Loucy (cell line): ENCODE results near the gene MGLL.
A peak's percentile ranks its signal among the peaks of the same experiment; 100 is the strongest.

ENCODE experiments used
- H2AFZ ChIP-seq: fragments of 200-600 bp; sonication (generic); 2 replicates; pipeline ENCODE4 v1.6.0; 2016; ENCODE audit warnings: antibody characterized with exemption, mild to moderate bottlenecking, low read length, moderate library complexity
- H3F3A ChIP-seq: fragments of 200-600 bp; 2 replicates; pipeline ENCODE4 v1.6.0; 2016; ENCODE audit warnings: antibody characterized with exemption, low read depth, mild to moderate bottlenecking
- H3K27me3 ChIP-seq: fragments of 200-600 bp; sonication (generic); 2 replicates; pipeline ENCODE4 v1.6.1; 2014; ENCODE audit warnings: low read length, mild to moderate bottlenecking; ENCODE audit not compliant: insufficient read depth, poor library complexity, severe bottlenecking
- H3K36me3 ChIP-seq: fragments of 200-600 bp; sonication (generic); 2 replicates; pipeline ENCODE4 v1.6.1; 2016; ENCODE audit warnings: low read length; ENCODE audit not compliant: insufficient read depth
- H3K4me1 ChIP-seq: fragments of 200-600 bp; sonication (generic); 2 replicates; pipeline ENCODE4 v1.5.1; 2014; ENCODE audit warnings: low read length, mild to moderate bottlenecking; ENCODE audit not compliant: insufficient read depth, poor library complexity, severe bottlenecking
- H3K4me2 ChIP-seq: fragments of 200-600 bp; sonication (generic); 2 replicates; pipeline ENCODE4 v1.6.0; 2014; ENCODE audit warnings: antibody characterized with exemption, low read length, low read depth, mild to moderate bottlenecking; ENCODE audit not compliant: poor library complexity, severe bottlenecking
- H3K4me3 ChIP-seq: fragments of 200-600 bp; sonication (generic); 2 replicates; pipeline ENCODE4 v1.5.1; 2014; ENCODE audit warnings: low read length, mild to moderate bottlenecking, mixed read lengths; ENCODE audit not compliant: poor library complexity, severe bottlenecking
- H3K79me2 ChIP-seq: fragments of 200-600 bp; sonication (generic); 2 replicates; pipeline ENCODE4 v1.6.1; 2014; ENCODE audit warnings: low read length; ENCODE audit not compliant: insufficient read depth
- H3K9ac ChIP-seq: fragments of 200-600 bp; sonication (generic); 2 replicates; pipeline ENCODE4 v1.6.0; 2014; ENCODE audit warnings: mild to moderate bottlenecking, low read depth, low read length, moderate library complexity; ENCODE audit not compliant: poor library complexity, severe bottlenecking
- H3K9me2 ChIP-seq: fragments of 200-600 bp; sonication (generic); replicated peaks from 2 replicates; pipeline ENCODE4 v1.6.1; 2016; ENCODE audit warnings: low read depth, low read length, mixed read lengths
- H3K9me3 ChIP-seq: fragments of 200-600 bp; sonication (generic); 2 replicates; pipeline ENCODE4 v1.6.1; 2014; ENCODE audit warnings: mild to moderate bottlenecking, antibody characterized with exemption, low read length, low read depth; ENCODE audit not compliant: insufficient read depth
- H4K20me1 ChIP-seq: fragments of 200-600 bp; sonication (generic); 2 replicates; pipeline ENCODE4 v1.6.0; 2014; ENCODE audit warnings: antibody characterized with exemption, low read length, mild to moderate bottlenecking; ENCODE audit not compliant: insufficient read depth, poor library complexity, severe bottlenecking
- EZH2phosphoT487 ChIP-seq: fragments of 200-600 bp; IDR thresholded peaks from 2 replicates; pipeline ENCODE4 v1.6.1; 2018; ENCODE audit warnings: antibody characterized with exemption, mild to moderate bottlenecking, moderate library complexity, borderline replicate concordance
- TF ChIP-seq, protein P1 (sequence below): fragments of 200-600 bp; sonication (generic); conservative IDR thresholded peaks from 2 replicates; pipeline ENCODE4 v1.5.1; 2014; ENCODE audit warnings: mild to moderate bottlenecking, antibody characterized with exemption, low read length

Gene MGLL

DNA sequence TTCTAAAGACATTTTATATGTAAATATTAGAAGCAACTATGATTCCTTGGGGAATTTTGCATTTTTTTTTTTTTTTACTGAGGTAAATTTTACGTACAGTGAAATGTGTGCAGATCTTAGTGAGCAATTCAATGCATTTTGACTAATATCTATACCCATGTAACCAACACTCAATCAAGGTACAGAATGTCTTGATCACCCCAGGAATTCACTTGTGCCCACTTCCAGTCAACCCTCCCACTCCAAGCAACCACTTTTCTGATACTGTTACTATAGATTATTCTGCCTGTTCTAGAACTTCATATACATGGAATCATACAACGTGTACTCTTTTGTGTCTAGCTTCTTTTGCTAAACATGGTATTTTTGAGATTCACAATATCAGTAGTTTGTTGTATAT, 45.1 kb upstream of the MGLL start:
- Histone ChIP-seq H3K4me1 (peaks cover 12% of the 10 kb centered on the region), H3K9ac (no peak overlapping the region), H3K9me3 (no peaks in the 10 kb centered on the region), H4K20me1 (no peaks in the 10 kb centered on the region), H2AFZ (no peak overlapping the region), H3K27me3 (no peaks in the 10 kb centered on the region), H3K4me3 (no peak overlapping the region), H3K9me2 (no peaks in the 10 kb centered on the region), H3F3A (no peaks in the 10 kb centered on the region), H3K36me3 (no peaks in the 10 kb centered on the region), H3K4me2 (peak overlapping the region; percentile 26), H3K79me2 (no peaks in the 10 kb centered on the region)
- no peak for TF ChIP-seq EZH2phosphoT487
- TF ChIP-seq, protein P1, sequence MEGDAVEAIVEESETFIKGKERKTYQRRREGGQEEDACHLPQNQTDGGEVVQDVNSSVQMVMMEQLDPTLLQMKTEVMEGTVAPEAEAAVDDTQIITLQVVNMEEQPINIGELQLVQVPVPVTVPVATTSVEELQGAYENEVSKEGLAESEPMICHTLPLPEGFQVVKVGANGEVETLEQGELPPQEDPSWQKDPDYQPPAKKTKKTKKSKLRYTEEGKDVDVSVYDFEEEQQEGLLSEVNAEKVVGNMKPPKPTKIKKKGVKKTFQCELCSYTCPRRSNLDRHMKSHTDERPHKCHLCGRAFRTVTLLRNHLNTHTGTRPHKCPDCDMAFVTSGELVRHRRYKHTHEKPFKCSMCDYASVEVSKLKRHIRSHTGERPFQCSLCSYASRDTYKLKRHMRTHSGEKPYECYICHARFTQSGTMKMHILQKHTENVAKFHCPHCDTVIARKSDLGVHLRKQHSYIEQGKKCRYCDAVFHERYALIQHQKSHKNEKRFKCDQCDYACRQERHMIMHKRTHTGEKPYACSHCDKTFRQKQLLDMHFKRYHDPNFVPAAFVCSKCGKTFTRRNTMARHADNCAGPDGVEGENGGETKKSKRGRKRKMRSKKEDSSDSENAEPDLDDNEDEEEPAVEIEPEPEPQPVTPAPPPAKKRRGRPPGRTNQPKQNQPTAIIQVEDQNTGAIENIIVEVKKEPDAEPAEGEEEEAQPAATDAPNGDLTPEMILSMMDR = no peak

- no peaks in the 10 kb centered on the region for H3K36me3 ChIP-seq
- no peaks in the 10 kb centered on the region for H3K27me3 ChIP-seq
- no peak overlapping the region for H3K4me3 ChIP-seq
- H3K79me2 ChIP-seq = no peaks in the 10 kb centered on the region
- H4K20me1 ChIP-seq = no peaks in the 10 kb centered on the region
- H3K4me1 ChIP-seq = peaks cover 12% of the 10 kb centered on the region
- TF ChIP-seq EZH2phosphoT487 = no peak
- TF ChIP-seq, protein P1 = 0 out of 2 replicates have a peak, but pooled peaks have one; percentile 16
- H3K9me3 ChIP-seq = no peaks in the 10 kb centered on the region
- no peak overlapping the region for H3K4me2 ChIP-seq
- H3K9me2 ChIP-seq = no peaks in the 10 kb centered on the region
- H3K9ac ChIP-seq = no peak overlapping the region
- H3F3A ChIP-seq = no peaks in the 10 kb centered on the region
- no peak overlapping the region for H2AFZ ChIP-seq
Observed at GRCh38 chr3:127865941-127866340, 43.6 kb upstream of the MGLL start.

- H3K27me3 ChIP-seq = no peaks in the 10 kb centered on the region
- no peaks in the 10 kb centered on the region for H3F3A ChIP-seq
- H3K79me2 ChIP-seq = no peaks in the 10 kb centered on the region
- no peak overlapping the region for H3K4me3 ChIP-seq
- no peak for TF ChIP-seq EZH2phosphoT487
- TF ChIP-seq, protein P1 = no peak
- no peak overlapping the region for H3K9ac ChIP-seq
- H3K4me1 ChIP-seq = peaks cover 11% of the 10 kb centered on the region
- no peak overlapping the region for H3K4me2 ChIP-seq
- no peak overlapping the region for H2AFZ ChIP-seq
- H4K20me1 ChIP-seq = no peaks in the 10 kb centered on the region
- no peaks in the 10 kb centered on the region for H3K9me3 ChIP-seq
- H3K9me2 ChIP-seq = no peaks in the 10 kb centered on the region
- no peaks in the 10 kb centered on the region for H3K36me3 ChIP-seq
Observed at GRCh38 chr3:127860211-127860696, 37.9 kb upstream of the MGLL start.
